Coronary artery (tissue), 2 donors: ENCODE data around the gene RMI2.

Experiments
- DNase-seq: peaks from one replicate; pipeline ENCODE4 v3.0.0-alpha.2; 2017; ENCODE audit warnings: low spot score
- H3K27ac ChIP-seq, 2 donors: fragments of 200-600 bp; sonication (generic); one replicate each; pipeline ENCODE4 v1.5.1; 2016 to 2019
- H3K4me3 ChIP-seq: fragments of 200-600 bp; sonication (generic); 2 replicates; pipeline ENCODE4 v1.5.1; 2016; ENCODE audit warnings: mild to moderate bottlenecking, moderate library complexity
- TF ChIP-seq, protein P1 (sequence below): fragments of 200-600 bp; sonication (generic); IDR thresholded peaks from one replicate; pipeline ENCODE4 v1.5.1; 2019; ENCODE audit warnings: antibody characterized with exemption

The RMI2 gene

DNA sequence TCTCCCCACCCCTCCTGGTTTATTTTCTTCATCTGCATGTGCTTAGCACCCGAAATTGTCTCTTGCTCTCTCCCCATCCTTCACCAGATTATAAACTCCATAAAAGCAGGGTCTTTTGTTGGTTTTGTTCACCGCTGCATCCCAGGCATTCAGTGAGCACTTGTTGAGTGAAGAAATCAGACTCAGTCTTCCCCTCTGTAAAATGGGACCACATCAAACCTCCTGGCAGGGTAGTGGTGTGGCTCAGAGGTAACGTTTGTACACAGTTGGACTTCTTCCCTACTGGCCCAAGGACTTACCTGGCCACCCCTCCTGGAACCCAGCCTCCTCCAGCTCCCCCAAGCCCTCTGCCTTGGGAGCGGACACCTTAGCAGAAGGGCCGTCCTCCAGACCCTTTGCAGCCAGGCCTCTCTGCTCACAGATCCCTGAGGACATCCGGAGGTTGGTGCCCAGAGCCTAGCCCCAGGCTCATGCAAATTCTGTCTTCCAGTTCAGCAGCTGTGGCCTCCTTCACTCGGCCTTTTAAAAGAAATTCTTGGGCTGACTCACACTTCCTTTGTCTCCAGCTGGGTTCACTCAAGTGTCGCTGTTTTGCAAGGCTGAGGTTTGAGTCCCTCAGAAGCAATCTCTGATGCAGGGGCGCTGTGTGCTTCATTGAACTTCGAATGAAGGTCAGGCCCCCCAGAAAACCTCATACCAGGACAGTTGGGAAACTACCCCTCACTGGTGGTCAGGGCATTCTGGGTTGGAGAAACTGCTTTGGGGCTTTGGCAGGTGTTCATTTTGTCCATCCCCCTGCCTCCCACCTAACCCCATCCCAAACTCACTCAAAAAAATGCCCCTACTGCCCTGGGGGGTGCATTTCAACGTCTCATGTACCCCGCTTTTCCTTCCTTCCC lies 16.8 kb upstream of the RMI2 start:
- peak overlapping the region in 1 of 2 donors; percentile 54 for H3K27ac ChIP-seq
- peak overlapping the region; percentile 22 for H3K4me3 ChIP-seq
- TF ChIP-seq, protein P1, sequence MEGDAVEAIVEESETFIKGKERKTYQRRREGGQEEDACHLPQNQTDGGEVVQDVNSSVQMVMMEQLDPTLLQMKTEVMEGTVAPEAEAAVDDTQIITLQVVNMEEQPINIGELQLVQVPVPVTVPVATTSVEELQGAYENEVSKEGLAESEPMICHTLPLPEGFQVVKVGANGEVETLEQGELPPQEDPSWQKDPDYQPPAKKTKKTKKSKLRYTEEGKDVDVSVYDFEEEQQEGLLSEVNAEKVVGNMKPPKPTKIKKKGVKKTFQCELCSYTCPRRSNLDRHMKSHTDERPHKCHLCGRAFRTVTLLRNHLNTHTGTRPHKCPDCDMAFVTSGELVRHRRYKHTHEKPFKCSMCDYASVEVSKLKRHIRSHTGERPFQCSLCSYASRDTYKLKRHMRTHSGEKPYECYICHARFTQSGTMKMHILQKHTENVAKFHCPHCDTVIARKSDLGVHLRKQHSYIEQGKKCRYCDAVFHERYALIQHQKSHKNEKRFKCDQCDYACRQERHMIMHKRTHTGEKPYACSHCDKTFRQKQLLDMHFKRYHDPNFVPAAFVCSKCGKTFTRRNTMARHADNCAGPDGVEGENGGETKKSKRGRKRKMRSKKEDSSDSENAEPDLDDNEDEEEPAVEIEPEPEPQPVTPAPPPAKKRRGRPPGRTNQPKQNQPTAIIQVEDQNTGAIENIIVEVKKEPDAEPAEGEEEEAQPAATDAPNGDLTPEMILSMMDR = no peak
- peak; percentile 80 for DNase-seq

GRCh38 chr16:11329071-11329491 lies 16.2 kb upstream of the RMI2 start:
- peak overlapping the region; percentile 22 for H3K4me3 ChIP-seq
- no peak for DNase-seq
- TF ChIP-seq, protein P1 = no peak
- peak overlapping the region in 1 of 2 donors; percentile 45 for H3K27ac ChIP-seq

GRCh38 chr16:11329891-11330290 lies 15.4 kb upstream of the RMI2 start:
- TF ChIP-seq, protein P1 = no peak
- no peak overlapping the region for H3K27ac ChIP-seq
- DNase-seq = no peak
- no peak overlapping the region for H3K4me3 ChIP-seq

DNA sequence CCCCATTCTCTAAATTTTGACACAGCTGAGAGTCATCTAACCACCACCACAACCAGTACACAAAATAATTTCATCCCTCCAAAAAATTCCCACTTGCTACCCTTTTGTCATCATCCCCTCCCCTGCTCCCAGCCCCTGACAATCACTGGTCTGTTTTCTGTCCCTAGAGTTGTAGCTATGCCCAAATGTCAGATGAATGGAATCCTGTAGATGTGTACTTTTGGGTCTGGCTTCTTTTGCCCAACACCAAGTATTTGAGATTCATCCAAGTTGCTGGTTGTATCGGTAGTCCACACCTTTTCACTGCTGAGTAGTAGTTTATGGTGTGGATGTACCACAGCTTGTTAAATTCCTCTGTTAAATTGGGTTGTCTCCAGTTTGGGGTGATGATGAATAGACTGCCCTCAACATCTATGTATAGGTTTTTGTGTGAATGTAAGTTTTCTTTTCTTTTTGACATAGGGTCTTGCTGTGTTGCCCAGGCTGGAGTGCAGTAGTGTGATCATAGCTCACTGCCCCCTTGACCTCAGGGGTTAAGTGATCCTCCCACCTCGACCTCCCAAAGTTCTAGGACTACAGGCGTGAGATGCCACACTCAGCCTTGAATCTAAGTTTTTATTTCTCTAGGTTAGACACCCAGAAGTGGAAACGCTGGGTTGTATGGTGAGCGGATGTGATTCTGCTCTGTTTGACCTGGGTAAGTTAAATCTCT lies 14.6 kb upstream of the RMI2 start:
- TF ChIP-seq, protein P1 = no peak

DNA sequence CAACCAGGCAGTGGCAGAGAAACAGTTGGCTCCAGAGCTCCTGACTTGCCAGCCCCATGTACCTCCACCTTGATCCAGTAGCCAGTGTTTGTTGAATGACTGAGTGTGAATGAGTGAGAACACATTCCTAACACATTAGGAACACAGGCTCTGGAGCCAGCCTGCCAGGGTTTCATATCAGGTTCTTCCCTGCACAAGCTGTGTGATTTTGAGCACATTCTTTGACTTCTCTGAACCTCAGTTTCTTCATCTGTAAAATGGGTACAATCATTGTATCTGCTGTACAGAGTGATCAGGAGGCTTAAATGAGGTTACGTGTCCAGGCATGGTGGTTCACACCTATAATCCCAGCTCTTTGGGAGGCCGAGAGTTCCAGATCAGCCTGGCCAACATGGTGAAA lies 13.3 kb upstream of the RMI2 start:
- no peak for DNase-seq
- H3K4me3 ChIP-seq = no peak overlapping the region
- no peak overlapping the region for H3K27ac ChIP-seq
- TF ChIP-seq, protein P1 = no peak

More for the DNA sequence above, 14.6 kb upstream of the RMI2 start:
- Histone ChIP-seq H3K27ac (no peak overlapping the region), H3K4me3 (no peak overlapping the region)
- DNase-seq = no peak

DNA sequence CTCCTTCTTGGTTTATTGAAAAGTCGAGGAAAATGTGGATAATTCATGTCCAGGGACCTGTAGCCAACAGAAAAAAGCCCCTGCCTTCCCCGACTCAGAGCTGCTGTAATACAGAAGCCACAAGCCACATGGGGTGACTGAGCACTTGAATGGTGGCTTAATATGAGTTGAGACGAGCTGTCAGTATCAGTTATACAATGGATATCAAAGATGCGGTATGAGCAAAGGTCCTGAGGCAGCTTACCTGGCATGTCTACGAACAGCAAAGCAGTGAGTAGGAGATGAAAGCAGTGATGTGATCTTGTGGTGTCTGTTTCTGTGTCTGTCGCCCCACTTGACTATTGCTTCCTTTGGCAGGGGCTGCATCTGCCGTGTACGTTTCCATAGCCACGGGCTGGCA lies 12.2 kb upstream of the RMI2 start:
- no peak overlapping the region for H3K4me3 ChIP-seq
- TF ChIP-seq, protein P1 = no peak
- no peak for DNase-seq
- no peak overlapping the region for H3K27ac ChIP-seq
